MM.1S (cell line): Measurements from ENCODE around the gene TMEM135.

Source experiments
- DNase-seq: peaks from one replicate; pipeline ENCODE4 v3.0.0-alpha.2; 2015
- H2AFZ ChIP-seq: fragments of 300-600 bp; sonication (generic); 2 replicates; pipeline ENCODE4 v1.6.0; 2016; ENCODE audit warnings: antibody characterized with exemption, low read length
- H3F3A ChIP-seq: fragments of 300-600 bp; sonication (generic); 2 replicates; pipeline ENCODE4 v1.6.1; 2016; ENCODE audit warnings: mild to moderate bottlenecking, antibody characterized with exemption, low read length, moderate library complexity, mixed read lengths; ENCODE audit not compliant: insufficient read depth
- H3K27ac ChIP-seq: fragments of 300-600 bp; sonication (generic); 2 replicates; pipeline ENCODE4 v1.5.1; 2016; ENCODE audit warnings: mild to moderate bottlenecking, low read length
- H3K27me3 ChIP-seq: fragments of 300-600 bp; sonication (generic); replicated peaks from 2 replicates; pipeline ENCODE4 v1.6.0; 2016; ENCODE audit warnings: low read length; ENCODE audit not compliant: insufficient read depth
- H3K36me3 ChIP-seq: fragments of 300-600 bp; sonication (generic); replicated peaks from 2 replicates; pipeline ENCODE4 v1.6.1; 2016; ENCODE audit warnings: mild to moderate bottlenecking, low read length, mixed read lengths; ENCODE audit not compliant: insufficient read depth
- H3K4me1 ChIP-seq: fragments of 300-600 bp; sonication (generic); 2 replicates; pipeline ENCODE4 v1.6.1; 2016; ENCODE audit warnings: low read length, mixed read lengths
- H3K4me2 ChIP-seq: fragments of 300-600 bp; sonication (generic); 2 replicates; pipeline ENCODE4 v1.6.0; 2016; ENCODE audit warnings: low read depth, low read length
- H3K4me3 ChIP-seq: fragments of 300-600 bp; sonication (generic); 2 replicates; pipeline ENCODE4 v1.5.1; 2016; ENCODE audit warnings: low read length, mixed read lengths
- H3K79me2 ChIP-seq: fragments of 300-600 bp; sonication (generic); 2 replicates; pipeline ENCODE4 v1.6.1; 2016; ENCODE audit warnings: mixed run types, low read length, mixed read lengths
- H3K9ac ChIP-seq: fragments of 300-600 bp; sonication (generic); 2 replicates; pipeline ENCODE4 v1.6.1; 2016; ENCODE audit warnings: low read length, mixed read lengths
- H3K9me2 ChIP-seq: fragments of 300-600 bp; sonication (generic); replicated peaks from 2 replicates; pipeline ENCODE4 v1.6.1; 2016; ENCODE audit warnings: mild to moderate bottlenecking, low read length, mixed read lengths; ENCODE audit not compliant: insufficient read depth
- H3K9me3 ChIP-seq: fragments of 300-600 bp; sonication (generic); replicated peaks from 2 replicates; pipeline ENCODE4 v1.6.1; 2016; ENCODE audit warnings: mild to moderate bottlenecking, low read length, mixed read lengths; ENCODE audit not compliant: insufficient read depth
- H4K20me1 ChIP-seq: fragments of 300-600 bp; sonication (generic); 2 replicates; pipeline ENCODE4 v1.6.1; 2016; ENCODE audit warnings: mild to moderate bottlenecking, low read length, moderate library complexity, mixed read lengths; ENCODE audit not compliant: insufficient read depth
- CTCF ChIP-seq: fragments of 300-600 bp; sonication (generic); IDR thresholded peaks from 2 replicates; pipeline ENCODE4 v1.5.1; 2016; ENCODE audit warnings: antibody characterized with exemption, low read length, mixed read lengths
- EZH2 ChIP-seq: fragments of 300-600 bp; sonication (generic); optimal IDR thresholded peaks from 2 replicates; pipeline ENCODE3; 2017; ENCODE audit warnings: low read depth, mild to moderate bottlenecking, antibody characterized with exemption, low read length, mixed read lengths
- EZH2phosphoT487 ChIP-seq: fragments of 300-600 bp; sonication (generic); IDR thresholded peaks from 2 replicates; pipeline ENCODE4 v1.6.1; 2018; ENCODE audit warnings: antibody characterized with exemption, low read length

Gene TMEM135

DNA sequence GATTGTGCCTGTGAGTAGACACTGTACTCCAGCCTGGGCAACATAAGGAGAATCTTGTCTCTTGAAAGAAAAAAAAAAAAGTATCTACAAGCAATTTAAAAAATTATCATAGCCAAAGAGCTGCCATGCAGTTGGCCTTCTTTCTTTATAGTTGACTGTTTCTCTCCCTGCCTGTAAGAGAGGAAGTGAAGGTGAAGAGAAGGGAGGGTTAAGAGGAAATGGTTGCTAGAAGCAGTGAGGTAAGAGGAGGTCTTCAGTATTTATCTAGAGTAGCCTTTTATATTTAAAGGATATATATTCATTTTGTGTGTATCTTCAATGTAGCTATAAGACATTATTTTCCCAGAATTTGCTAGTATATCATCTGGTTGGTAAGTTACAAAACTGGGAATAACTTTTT is 217.9 kb downstream of the TMEM135 start:
- H3K9me3 ChIP-seq = no peaks in the 10 kb centered on the region
- TF ChIP-seq EZH2 = no peak
- TF ChIP-seq CTCF = no peak
- no peak for TF ChIP-seq EZH2phosphoT487
- H3K79me2 ChIP-seq = no peaks in the 10 kb centered on the region
- no peak overlapping the region for H3K4me3 ChIP-seq
- DNase-seq = no peak
- H4K20me1 ChIP-seq = no peaks in the 10 kb centered on the region
- H3K4me2 ChIP-seq = no peak overlapping the region
- no peaks in the 10 kb centered on the region for H3K4me1 ChIP-seq
- H3K36me3 ChIP-seq = no peaks in the 10 kb centered on the region
- H3K9ac ChIP-seq = no peak overlapping the region
- H3F3A ChIP-seq = no peaks in the 10 kb centered on the region
- H3K27me3 ChIP-seq = no peaks in the 10 kb centered on the region
- H3K27ac ChIP-seq = no peak overlapping the region
- no peak overlapping the region for H2AFZ ChIP-seq
- no peaks in the 10 kb centered on the region for H3K9me2 ChIP-seq

- TF ChIP-seq CTCF (no peak), EZH2phosphoT487 (no peak), EZH2 (no peak)
- no peaks in the 10 kb centered on the region for H3K79me2 ChIP-seq
Measured at GRCh38 chr11:87256694-87257340, 219.1 kb downstream of the TMEM135 start.

DNA sequence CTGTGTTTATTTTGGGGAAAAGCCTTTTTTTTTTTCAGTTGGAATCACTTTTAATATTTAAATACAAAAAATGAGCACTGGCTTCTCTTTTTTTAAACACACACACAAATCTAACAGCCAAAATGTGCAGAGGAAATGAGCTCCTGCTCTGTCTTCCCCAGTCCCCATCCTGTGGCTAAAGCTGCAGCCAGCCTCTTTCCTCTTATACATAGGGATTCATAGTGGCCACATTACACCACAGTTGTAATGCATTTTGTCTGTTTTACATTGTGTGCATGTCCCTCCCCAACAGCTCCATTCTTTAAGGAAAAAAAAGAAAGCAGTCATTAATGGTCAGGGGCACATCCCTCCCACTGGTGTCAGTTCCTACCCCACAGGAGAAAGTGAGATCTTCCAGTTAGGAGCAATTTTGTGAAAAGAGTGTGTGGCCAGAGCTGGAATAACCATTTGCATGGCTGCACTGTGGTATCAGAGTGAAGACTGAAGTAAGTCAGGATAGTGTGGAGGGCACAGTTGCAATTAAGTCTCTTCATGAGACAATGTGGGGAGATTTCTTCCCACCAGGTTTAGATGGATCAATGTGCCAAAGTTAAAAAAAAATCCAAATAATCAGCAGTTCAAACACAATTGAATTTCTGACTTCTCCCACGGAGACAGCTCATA is 220.6 kb downstream of the TMEM135 start:
- H3K4me1 ChIP-seq = no peaks in the 10 kb centered on the region
- H3F3A ChIP-seq = no peaks in the 10 kb centered on the region
- no peak overlapping the region for H3K27ac ChIP-seq
- no peaks in the 10 kb centered on the region for H3K36me3 ChIP-seq
- H3K4me2 ChIP-seq = no peak overlapping the region
- H3K9ac ChIP-seq = no peak overlapping the region
- no peaks in the 10 kb centered on the region for H3K9me3 ChIP-seq
- H3K27me3 ChIP-seq = no peaks in the 10 kb centered on the region
- H3K79me2 ChIP-seq = no peaks in the 10 kb centered on the region
- TF ChIP-seq CTCF (no peak), EZH2phosphoT487 (no peak), EZH2 (no peak)
- no peak overlapping the region for H3K4me3 ChIP-seq
- no peak for DNase-seq
- H2AFZ ChIP-seq = no peak overlapping the region
- no peaks in the 10 kb centered on the region for H3K9me2 ChIP-seq
- no peaks in the 10 kb centered on the region for H4K20me1 ChIP-seq

More at GRCh38 chr11:87256694-87257340, 219.1 kb downstream of the TMEM135 start:
- no peaks in the 10 kb centered on the region for H3K4me1 ChIP-seq
- no peak overlapping the region for H3K4me3 ChIP-seq
- H3K9ac ChIP-seq = no peak overlapping the region
- H3K36me3 ChIP-seq = no peaks in the 10 kb centered on the region
- DNase-seq = no peak
- H4K20me1 ChIP-seq = no peaks in the 10 kb centered on the region
- no peak overlapping the region for H3K27ac ChIP-seq
- H3K4me2 ChIP-seq = no peak overlapping the region
- no peak overlapping the region for H2AFZ ChIP-seq
- no peaks in the 10 kb centered on the region for H3F3A ChIP-seq
- H3K9me3 ChIP-seq = no peaks in the 10 kb centered on the region
- H3K9me2 ChIP-seq = no peaks in the 10 kb centered on the region
- no peaks in the 10 kb centered on the region for H3K27me3 ChIP-seq
